CD14-positive monocyte (primary cell): ENCODE results near the gene BUB1. TPM values are rescaled to one million over a fixed set of nuclear protein-coding genes. Genes with fewer than 3 reads are reported as not detected.
A peak's percentile ranks its signal among the peaks of the same experiment; 100 is the strongest.

Source experiments
- DNase-seq, 3 donors: peaks; one replicate each; pipeline ENCODE4 v3.0.0-alpha.2; 2011 to 2022
- H2AFZ ChIP-seq: 2 replicates; pipeline ENCODE4 v1.6.0; 2012; ENCODE audit warnings: mild to moderate bottlenecking, low read depth, low read length, inconsistent platforms; ENCODE audit not compliant: insufficient read depth, poor library complexity, severe bottlenecking
- H3K27ac ChIP-seq, 2 donors: 1 replicate in 1 of 2; 2 replicates in 1 of 2; pipeline ENCODE4 v1.5.1; 2012 to 2013; ENCODE audit warnings: low read length in 2 of 2, control low read depth in 1 of 2, inconsistent platforms in 1 of 2, low read depth in 1 of 2, mild to moderate bottlenecking in 1 of 2
- H3K27me3 ChIP-seq, 2 donors: one replicate each; pipeline versions ENCODE4 v1.6.0 to v1.6.1; 2011 to 2013; ENCODE audit warnings: low read length in 2 of 2; ENCODE audit not compliant: control insufficient read depth in 2 of 2, insufficient read depth in 2 of 2
- H3K36me3 ChIP-seq, 2 donors: replicated peaks in 1 of 2; 1 replicate in 1 of 2; 2 replicates in 1 of 2; pipeline versions ENCODE4 v1.5.1 to v1.6.1; 2012 to 2013; ENCODE audit warnings: low read length in 2 of 2, control low read depth in 1 of 2, inconsistent platforms in 1 of 2, mild to moderate bottlenecking in 1 of 2; ENCODE audit not compliant: insufficient read depth in 2 of 2, control insufficient read depth in 1 of 2
- H3K4me1 ChIP-seq, 2 donors: 1 replicate in 1 of 2; 2 replicates in 1 of 2; pipeline versions ENCODE4 v1.5.1 to v1.6.1; 2012 to 2013; ENCODE audit warnings: low read length in 2 of 2, control low read depth in 1 of 2, inconsistent platforms in 1 of 2, mild to moderate bottlenecking in 1 of 2, moderate library complexity in 1 of 2; ENCODE audit not compliant: insufficient read depth in 2 of 2, control insufficient read depth in 1 of 2
- H3K4me2 ChIP-seq: replicated peaks from 2 replicates; pipeline ENCODE3; 2012; ENCODE audit warnings: low read length, moderate library complexity, mild to moderate bottlenecking; ENCODE audit not compliant: poor library complexity, severe bottlenecking; ENCODE audit errors: extremely low read depth
- H3K4me3 ChIP-seq, 3 experiments: fragments of 200-600 bp in 1 of 3; sonication (generic) in 1 of 3; replicated peaks in 1 of 3; 1 replicate in 2 of 3; 2 replicates in 1 of 3; pipeline ENCODE4 v1.5.1; 2011 to 2013; ENCODE audit warnings: low read length in 3 of 3, mild to moderate bottlenecking in 3 of 3, control low read depth in 2 of 3, low read depth in 2 of 3, inconsistent platforms in 1 of 3, moderate library complexity in 1 of 3
- H3K79me2 ChIP-seq: 2 replicates; pipeline ENCODE4 v1.6.0; 2012; ENCODE audit warnings: mild to moderate bottlenecking, control low read depth, inconsistent platforms, low read length, moderate library complexity; ENCODE audit not compliant: insufficient read depth
- H3K9ac ChIP-seq: 2 replicates; pipeline ENCODE4 v1.6.0; 2017; ENCODE audit warnings: low read length, mild to moderate bottlenecking; ENCODE audit not compliant: insufficient read depth, poor library complexity, severe bottlenecking
- H3K9me3 ChIP-seq, 2 donors: replicated peaks in 1 of 2; 1 replicate in 1 of 2; 2 replicates in 1 of 2; pipeline versions ENCODE4 v1.5.1 to v1.6.1; 2012 to 2013; ENCODE audit warnings: low read length in 2 of 2, control low read depth in 1 of 2; ENCODE audit not compliant: control insufficient read depth in 1 of 2, insufficient read depth in 1 of 2
- H4K20me1 ChIP-seq: 2 replicates; pipeline ENCODE4 v1.6.0; 2012; ENCODE audit warnings: mild to moderate bottlenecking, low read length, control low read depth, moderate library complexity; ENCODE audit not compliant: insufficient read depth
- H3K27ac Mint-ChIP-seq, 7 donors: one replicate each; pipeline ENCODE4 v1.8.0; 2020; ENCODE audit warnings: mild to moderate bottlenecking in 7 of 7, mixed read lengths in 7 of 7, moderate library complexity in 6 of 7, inconsistent platforms in 2 of 7
- H3K27me3 Mint-ChIP-seq, 3 donors: one replicate each; pipeline ENCODE4 v1.8.0; 2021 to 2022; ENCODE audit warnings: low read depth in 3 of 3, mild to moderate bottlenecking in 3 of 3, mixed read lengths in 3 of 3, moderate library complexity in 3 of 3, inconsistent platforms in 1 of 3
- H3K36me3 Mint-ChIP-seq, 2 donors: one replicate each; pipeline ENCODE4 v1.8.0; 2020; ENCODE audit warnings: mixed read lengths in 2 of 2, inconsistent platforms in 1 of 2, mild to moderate bottlenecking in 1 of 2
- H3K4me1 Mint-ChIP-seq: one replicate; pipeline ENCODE4 v1.8.0; 2020; ENCODE audit warnings: mild to moderate bottlenecking, mixed read lengths
- H3K4me3 Mint-ChIP-seq, 2 donors: one replicate each; pipeline ENCODE4 v1.8.0; 2020; ENCODE audit warnings: mild to moderate bottlenecking in 2 of 2, mixed read lengths in 2 of 2, moderate library complexity in 1 of 2
- H3K9me3 Mint-ChIP-seq, 7 donors: one replicate each; pipeline ENCODE4 v1.8.0; 2020 to 2022; ENCODE audit warnings: mixed read lengths in 7 of 7, mild to moderate bottlenecking in 6 of 7, moderate library complexity in 6 of 7, inconsistent platforms in 2 of 7
- CTCF ChIP-seq: fragments of 200-600 bp; IDR thresholded peaks from one replicate; pipeline ENCODE4 v1.8.0; 2022; ENCODE audit warnings: antibody characterized with exemption, mild to moderate bottlenecking
- WGBS: methylation state at CpG from one replicate; pipeline ENCODE4 v1.1.5; 2013; ENCODE audit warnings: missing lambda C conversion rate; ENCODE audit not compliant: insufficient coverage; 5-methylcytosine and 5-hydroxymethylcytosine counted together
- intact Hi-C, 2 donors: fragments of 100-400 bp; cut with micrococcal nuclease; formaldehyde crosslinking; loops; one replicate each; pipeline versions ENCODE4 v1.15.0 to v1.15.1; 2023
- polyA plus RNA-seq, 3 donors: library from polyadenylated mRNA; depleted of rRNA in 1 of 3; unstranded in 2 of 3; stranded (reverse) in 1 of 3; fragments of 300-500 nt in 2 of 3; fragments of >200 nt in 1 of 3; fragmentation: Illumina TruSeq in 2 of 3; gene quantifications; 1 replicate in 2 of 3; 2 replicates in 1 of 3; pipeline ENCODE4 v1.2.3, GENCODE V29; 2012 to 2021

Gene BUB1
- polyA plus RNA-seq, 3 donors = 0.11 to 0.30 (median 0.24) TPM

- no peaks in the 10 kb centered on the region for H3K9me3 Mint-ChIP-seq
- no peaks in the 10 kb centered on the region for H3K36me3 Mint-ChIP-seq
- H3K27me3 Mint-ChIP-seq = peaks cover 0 to 2% (median 0%) of the 10 kb centered on the region in 3 donors
- H3K79me2 ChIP-seq = peaks cover 40% of the 10 kb centered on the region
- peak overlapping the region; percentile 99 for H3K4me3 Mint-ChIP-seq
- H4K20me1 ChIP-seq = no peaks in the 10 kb centered on the region
- H3K4me3 ChIP-seq = peak overlapping the region in 1 of 3 experiments; percentile 98
- TF ChIP-seq CTCF = no peak
- 7% methylated on average over 3 of the region's 9 CpGs for WGBS
- H3K27ac ChIP-seq = peak overlapping the region in 1 of 2 donors; percentile 90
- peaks cover 35% of the 10 kb centered on the region for H3K4me1 Mint-ChIP-seq
- intact Hi-C loops = no loop called here
- peak in 1 of 3 donors; percentile 18 for DNase-seq
- peak overlapping the region in 4 of 7 donors; percentile 14 to 98 (median 68) for H3K27ac Mint-ChIP-seq
- H3K9ac ChIP-seq = no peak overlapping the region
- H2AFZ ChIP-seq = peak overlapping the region; percentile 96
- H3K4me1 ChIP-seq = peaks cover 23 to 37% of the 10 kb centered on the region in 2 donors
- H3K36me3 ChIP-seq = no peaks in the 10 kb centered on the region
- no peaks in the 10 kb centered on the region for H3K27me3 ChIP-seq
- peak overlapping the region; percentile 96 for H3K4me2 ChIP-seq
- H3K9me3 ChIP-seq = no peaks in the 10 kb centered on the region
These were observed 1.5 kb upstream of the BUB1 start for GRCh38 chr2:110679337-110679707.

GRCh38 chr2:110678457-110679336, 834 bp upstream of the BUB1 start:
- peak overlapping the region; percentile 99 for H3K4me3 Mint-ChIP-seq
- peak overlapping the region; percentile 92 to 98 (median 95) for H3K27ac Mint-ChIP-seq
- Histone ChIP-seq H3K4me3 (peak overlapping the region; percentile 71 to 98 (median 75)), H3K4me2 (peak overlapping the region; percentile 96), H3K27ac (peak overlapping the region; percentile 75 to 90), H3K9me3 (no peaks in the 10 kb centered on the region), H2AFZ (peak overlapping the region; percentile 96), H3K79me2 (peaks cover 47% of the 10 kb centered on the region), H3K36me3 (peaks cover 0 to 6% of the 10 kb centered on the region in 2 donors), H3K4me1 (peaks cover 23 to 37% of the 10 kb centered on the region in 2 donors), H4K20me1 (no peaks in the 10 kb centered on the region), H3K27me3 (no peaks in the 10 kb centered on the region), H3K9ac (peak overlapping the region; percentile 77)
- H3K27me3 Mint-ChIP-seq = peaks cover 0 to 2% (median 0%) of the 10 kb centered on the region in 3 donors
- peaks cover 35% of the 10 kb centered on the region for H3K4me1 Mint-ChIP-seq
- WGBS = 0% methylated on average over 22 of the region's 28 CpGs
- intact Hi-C loops = no loop called here
- H3K9me3 Mint-ChIP-seq = no peaks in the 10 kb centered on the region
- TF ChIP-seq CTCF = no peak
- peak; percentile 25 to 33 (median 30) for DNase-seq
- H3K36me3 Mint-ChIP-seq = peaks cover 0 to 1% of the 10 kb centered on the region in 2 donors
